ENCODE results near the gene MOB4.

Gene MOB4

DNA sequence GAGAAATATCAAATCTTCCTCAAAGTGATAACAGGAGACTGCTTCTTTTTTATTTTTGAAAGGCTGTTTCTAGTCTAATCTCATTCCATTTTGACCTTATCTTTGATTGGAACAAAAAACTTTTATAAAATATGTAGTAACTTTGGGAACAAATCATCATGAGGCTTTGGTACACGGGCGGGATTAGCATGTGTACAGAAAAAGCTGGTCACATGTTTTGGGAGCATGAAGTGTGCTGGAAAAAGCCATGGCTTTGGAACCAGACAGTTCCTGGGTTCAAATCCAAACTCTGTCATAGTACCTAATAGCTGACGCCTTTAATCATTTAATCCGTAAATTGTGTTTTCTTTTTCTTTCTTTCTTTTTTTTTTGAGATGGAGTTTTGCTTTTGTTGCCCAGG lies 81.3 kb downstream of the MOB4 start:
- no peak for DNase-seq

DNA sequence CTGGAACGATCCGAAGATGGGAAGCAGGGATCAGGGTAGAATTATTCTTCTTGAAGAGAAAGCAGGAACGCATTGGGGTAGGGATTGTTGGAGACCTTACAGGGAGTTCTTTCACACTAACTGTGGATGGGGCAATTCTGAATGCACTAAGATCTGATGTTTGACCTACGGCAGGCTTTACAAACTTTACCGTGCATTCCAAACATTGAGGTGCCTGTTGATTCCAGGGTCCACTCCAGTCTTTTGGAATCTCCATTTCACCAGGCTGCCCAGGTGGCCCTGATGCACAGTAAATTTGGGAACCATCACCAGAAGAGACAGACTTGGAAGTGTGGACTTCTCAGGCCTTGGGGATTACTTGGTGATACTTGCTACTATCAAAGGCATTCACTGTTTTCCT lies 82.6 kb downstream of the MOB4 start:
- DNase-seq: no peak

- no peak for DNase-seq
These were observed 83.6 kb downstream of the MOB4 start for GRCh38 chr2:197599285-197599965.

DNA sequence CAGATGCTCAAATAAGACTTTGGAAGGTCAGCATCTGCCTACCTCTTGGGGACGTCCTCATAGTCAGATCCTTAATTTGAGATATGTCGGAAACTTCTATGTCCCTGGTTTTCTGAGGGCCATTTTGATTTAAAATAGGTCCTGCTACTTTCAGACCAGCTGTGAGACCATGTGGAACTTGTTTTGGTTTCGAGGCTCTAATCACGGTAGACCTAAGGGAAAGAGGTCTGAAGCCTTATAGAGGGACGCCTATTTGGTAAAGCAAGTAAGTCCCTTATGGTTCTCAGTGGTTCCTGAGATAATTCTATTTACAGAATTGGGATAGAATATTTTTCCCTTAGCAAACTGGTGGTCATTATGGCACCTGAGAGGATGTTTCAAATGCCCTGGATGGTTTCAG lies 84.4 kb downstream of the MOB4 start:
- no peak for DNase-seq

DNA sequence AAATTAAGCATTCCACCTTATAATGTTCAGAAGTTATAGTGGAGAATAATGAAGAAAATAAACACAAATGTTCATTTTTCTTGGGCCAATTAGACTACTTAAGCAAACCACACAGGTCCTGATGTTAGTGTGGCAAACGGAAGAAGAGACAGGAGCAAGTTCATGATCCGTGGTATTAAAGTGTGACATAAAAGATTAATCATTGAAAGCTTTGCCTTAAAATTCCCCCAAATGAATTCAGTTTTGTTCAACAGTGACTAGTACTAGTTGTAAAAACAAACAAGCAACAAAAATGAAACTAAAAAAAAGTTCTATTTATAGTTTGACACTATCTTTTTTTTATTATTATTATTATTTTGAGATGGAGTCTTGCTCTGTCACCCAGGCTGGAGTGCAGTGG lies 85.9 kb downstream of the MOB4 start:
- DNase-seq: no peak

Measured in NCI-H1105 (cell line).